Panc1 (cell line): Measurements from ENCODE around the gene KRT82. TPM values are rescaled to one million over a fixed set of nuclear protein-coding genes. Genes with fewer than 3 reads are reported as not detected.

Experiments
- ATAC-seq: fragments of 200-7000 bp; cut with Tn5 transposase; 2 replicates; pipeline ENCODE4 v1.9.1; 2020; ENCODE audit warnings: mild to moderate bottlenecking, moderate library complexity
- BruUV-seq: library from RNA; stranded (reverse); fragments of 400-500 nt; replicated peaks from 2 replicates; lab custom pipeline; 2021; lab: Mats Ljungman, UMichigan
- CTCF ChIA-PET: fragments of 300-600 bp; sonication (Branson Sonifier 250); formaldehyde crosslinking; loops from one replicate; lab custom pipeline; 2022; ENCODE audit warnings: antibody characterized with exemption; lab: Charles Lee
- POLR2A ChIA-PET: fragments of 300-600 bp; sonication (Branson Sonifier 250); formaldehyde crosslinking; loops from one replicate; lab custom pipeline; 2022; ENCODE audit warnings: antibody characterized with exemption; lab: Charles Lee
- DNase-seq: peaks from one replicate; pipeline ENCODE4 v3.0.0-alpha.2; 2010; ENCODE audit warnings: low read depth, low spot score
- H3K27ac ChIP-seq: 2 replicates; pipeline ENCODE4 v1.5.1; 2011; ENCODE audit warnings: mild to moderate bottlenecking, low read length, inconsistent platforms
- H3K27me3 ChIP-seq: fragments of 200-500 bp; sonication (Bioruptor generic); 2 replicates; pipeline ENCODE4 v1.6.0; 2014; ENCODE audit warnings: low read length, inconsistent platforms; ENCODE audit not compliant: control insufficient read depth, insufficient read depth
- H3K36me3 ChIP-seq: fragments of 200-500 bp; sonication (Bioruptor generic); 2 replicates; pipeline ENCODE4 v1.5.1; 2014; ENCODE audit warnings: inconsistent platforms, mild to moderate bottlenecking, low read length, moderate library complexity; ENCODE audit not compliant: control insufficient read depth, insufficient read depth
- H3K4me1 ChIP-seq: 2 replicates; pipeline ENCODE4 v1.5.1; 2011; ENCODE audit warnings: inconsistent platforms, mild to moderate bottlenecking, low read length, moderate library complexity; ENCODE audit not compliant: control insufficient read depth, insufficient read depth
- H3K4me3 ChIP-seq, 2 experiments: 2 replicates each; pipeline ENCODE4 v1.5.1; 2011 to 2012; ENCODE audit warnings: low read depth in 2 of 2, low read length in 2 of 2, mild to moderate bottlenecking in 2 of 2, inconsistent platforms in 1 of 2, moderate library complexity in 1 of 2
- H3K9me3 ChIP-seq: fragments of 200-500 bp; sonication (Bioruptor generic); 2 replicates; pipeline ENCODE4 v1.5.1; 2014; ENCODE audit warnings: low read depth, mild to moderate bottlenecking, inconsistent platforms, low read length, moderate library complexity; ENCODE audit not compliant: control insufficient read depth, insufficient read depth
- POLR2AphosphoS5 ChIP-seq: IDR thresholded peaks from 2 replicates; pipeline ENCODE4 v1.6.1; 2012; ENCODE audit warnings: mild to moderate bottlenecking, low read depth, low read length, moderate library complexity
- SIN3A ChIP-seq: IDR thresholded peaks from 2 replicates; pipeline ENCODE4 v1.6.1; 2012; ENCODE audit warnings: low read depth, mild to moderate bottlenecking, low read length, moderate library complexity, borderline replicate concordance; ENCODE audit not compliant: insufficient read depth
- TCF7L2 ChIP-seq: IDR thresholded peaks from 2 replicates; pipeline ENCODE4 v1.6.1; 2011; ENCODE audit warnings: mild to moderate bottlenecking, low read depth, low read length, inconsistent platforms
- in situ Hi-C: cut with HindIII; loops from 2 replicates; pipeline ENCODE4 v1.10.0; 2016; ENCODE audit warnings: low sequenced_read_pairs, low pct_unique_long_range_greater_than_20kb
- intact Hi-C: fragments of 100-400 bp; cut with micrococcal nuclease; formaldehyde crosslinking; loops from one replicate; pipeline ENCODE4 v1.10.0; 2022; ENCODE audit not compliant: unreplicated experiment
- total RNA-seq: library from RNA; stranded (reverse); gene quantifications from one replicate; pipeline ENCODE4 v1.2.1, GENCODE V29; 2021; ENCODE audit not compliant: unreplicated experiment
- TF ChIP-seq, protein P1 (sequence below): fragments of 450-650 bp; IDR thresholded peaks from 2 replicates; pipeline ENCODE4 v1.5.1; 2017; ENCODE audit warnings: mild to moderate bottlenecking
- TF ChIP-seq, protein P2 (sequence below), 2 experiments: IDR thresholded peaks; 2 replicates each; pipeline ENCODE4 v1.6.1; 2011 to 2012; ENCODE audit warnings: low read depth in 2 of 2, control low read depth in 1 of 2, low read length in 1 of 2, mild to moderate bottlenecking in 1 of 2, moderate library complexity in 1 of 2; ENCODE audit not compliant: insufficient read depth in 1 of 2

KRT82 gene
- total RNA-seq, 1 experiment from 2014 or later: not detected

DNA sequence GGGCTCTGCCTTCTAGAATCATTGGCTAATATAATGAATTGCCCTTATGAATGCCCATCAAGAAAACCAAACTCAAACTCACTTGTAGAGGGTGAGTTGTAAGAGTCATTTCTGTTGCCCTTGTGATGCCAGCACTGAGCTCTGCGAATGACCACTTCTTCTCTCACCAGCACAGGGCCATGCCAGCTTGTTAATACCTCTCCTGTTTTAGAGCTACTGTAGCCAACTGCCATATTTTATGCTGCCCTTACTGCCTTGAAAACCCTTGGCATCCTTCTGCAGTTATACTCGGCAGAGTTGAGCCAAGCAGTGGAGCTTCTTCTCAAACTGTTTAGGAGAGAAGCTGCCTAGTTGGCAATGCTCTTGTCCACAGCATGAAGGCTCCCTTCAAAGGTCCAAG lies 19.9 kb upstream of the KRT82 start:
- ChIA-PET POLR2A (no interaction called here), CTCF (no interaction called here)
- ATAC-seq: no peak
- no peaks in the 10 kb centered on the region for H3K36me3 ChIP-seq
- intact Hi-C loops: no loop called here
- H3K27me3 ChIP-seq: peaks cover 13% of the 10 kb centered on the region
- no peak for DNase-seq
- BruUV-seq: no TSS peak
- H3K9me3 ChIP-seq: no peaks in the 10 kb centered on the region
- H3K27ac ChIP-seq: no peak overlapping the region
- no peak overlapping the region for H3K4me3 ChIP-seq
- in situ Hi-C loops: no loop called here
- no peaks in the 10 kb centered on the region for H3K4me1 ChIP-seq
- TF ChIP-seq SIN3A: no peak

DNA sequence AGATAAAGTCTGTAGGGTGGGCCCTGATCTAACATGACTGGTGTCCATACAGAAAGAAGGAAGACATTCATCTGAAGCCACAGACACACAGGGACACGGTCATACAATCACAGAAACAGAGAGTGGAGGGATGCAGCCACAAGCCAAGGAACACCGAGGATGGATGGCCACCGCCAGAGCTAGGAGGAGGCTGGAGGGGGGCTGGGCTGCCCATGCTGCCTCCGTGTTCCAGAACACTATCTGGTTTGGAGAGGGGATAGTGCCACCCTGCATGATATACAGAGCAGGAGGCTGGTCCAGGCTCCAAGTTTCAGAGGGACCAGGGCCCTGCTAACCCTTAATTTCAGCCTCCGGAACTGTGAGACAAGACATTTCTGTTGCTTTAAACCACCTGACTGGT lies 19.3 kb upstream of the KRT82 start:
- Histone ChIP-seq H3K27ac (no peak overlapping the region), H3K9me3 (no peaks in the 10 kb centered on the region), H3K4me3 (no peak overlapping the region), H3K4me1 (no peaks in the 10 kb centered on the region), H3K36me3 (no peaks in the 10 kb centered on the region), H3K27me3 (peaks cover 8% of the 10 kb centered on the region)
- ATAC-seq (no peak), DNase-seq (no peak)
- intact Hi-C loops: no loop called here
- ChIA-PET POLR2A (no interaction called here), CTCF (no interaction called here)
- TF ChIP-seq TCF7L2 (no peak), POLR2AphosphoS5 (no peak), SIN3A (no peak)
- TF ChIP-seq, protein P1, sequence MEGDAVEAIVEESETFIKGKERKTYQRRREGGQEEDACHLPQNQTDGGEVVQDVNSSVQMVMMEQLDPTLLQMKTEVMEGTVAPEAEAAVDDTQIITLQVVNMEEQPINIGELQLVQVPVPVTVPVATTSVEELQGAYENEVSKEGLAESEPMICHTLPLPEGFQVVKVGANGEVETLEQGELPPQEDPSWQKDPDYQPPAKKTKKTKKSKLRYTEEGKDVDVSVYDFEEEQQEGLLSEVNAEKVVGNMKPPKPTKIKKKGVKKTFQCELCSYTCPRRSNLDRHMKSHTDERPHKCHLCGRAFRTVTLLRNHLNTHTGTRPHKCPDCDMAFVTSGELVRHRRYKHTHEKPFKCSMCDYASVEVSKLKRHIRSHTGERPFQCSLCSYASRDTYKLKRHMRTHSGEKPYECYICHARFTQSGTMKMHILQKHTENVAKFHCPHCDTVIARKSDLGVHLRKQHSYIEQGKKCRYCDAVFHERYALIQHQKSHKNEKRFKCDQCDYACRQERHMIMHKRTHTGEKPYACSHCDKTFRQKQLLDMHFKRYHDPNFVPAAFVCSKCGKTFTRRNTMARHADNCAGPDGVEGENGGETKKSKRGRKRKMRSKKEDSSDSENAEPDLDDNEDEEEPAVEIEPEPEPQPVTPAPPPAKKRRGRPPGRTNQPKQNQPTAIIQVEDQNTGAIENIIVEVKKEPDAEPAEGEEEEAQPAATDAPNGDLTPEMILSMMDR: no peak
- TF ChIP-seq, protein P2, sequence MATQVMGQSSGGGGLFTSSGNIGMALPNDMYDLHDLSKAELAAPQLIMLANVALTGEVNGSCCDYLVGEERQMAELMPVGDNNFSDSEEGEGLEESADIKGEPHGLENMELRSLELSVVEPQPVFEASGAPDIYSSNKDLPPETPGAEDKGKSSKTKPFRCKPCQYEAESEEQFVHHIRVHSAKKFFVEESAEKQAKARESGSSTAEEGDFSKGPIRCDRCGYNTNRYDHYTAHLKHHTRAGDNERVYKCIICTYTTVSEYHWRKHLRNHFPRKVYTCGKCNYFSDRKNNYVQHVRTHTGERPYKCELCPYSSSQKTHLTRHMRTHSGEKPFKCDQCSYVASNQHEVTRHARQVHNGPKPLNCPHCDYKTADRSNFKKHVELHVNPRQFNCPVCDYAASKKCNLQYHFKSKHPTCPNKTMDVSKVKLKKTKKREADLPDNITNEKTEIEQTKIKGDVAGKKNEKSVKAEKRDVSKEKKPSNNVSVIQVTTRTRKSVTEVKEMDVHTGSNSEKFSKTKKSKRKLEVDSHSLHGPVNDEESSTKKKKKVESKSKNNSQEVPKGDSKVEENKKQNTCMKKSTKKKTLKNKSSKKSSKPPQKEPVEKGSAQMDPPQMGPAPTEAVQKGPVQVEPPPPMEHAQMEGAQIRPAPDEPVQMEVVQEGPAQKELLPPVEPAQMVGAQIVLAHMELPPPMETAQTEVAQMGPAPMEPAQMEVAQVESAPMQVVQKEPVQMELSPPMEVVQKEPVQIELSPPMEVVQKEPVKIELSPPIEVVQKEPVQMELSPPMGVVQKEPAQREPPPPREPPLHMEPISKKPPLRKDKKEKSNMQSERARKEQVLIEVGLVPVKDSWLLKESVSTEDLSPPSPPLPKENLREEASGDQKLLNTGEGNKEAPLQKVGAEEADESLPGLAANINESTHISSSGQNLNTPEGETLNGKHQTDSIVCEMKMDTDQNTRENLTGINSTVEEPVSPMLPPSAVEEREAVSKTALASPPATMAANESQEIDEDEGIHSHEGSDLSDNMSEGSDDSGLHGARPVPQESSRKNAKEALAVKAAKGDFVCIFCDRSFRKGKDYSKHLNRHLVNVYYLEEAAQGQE (IDR thresholded peaks at IDR 0.05; ENCODE audit: insufficient read depth in 1 of 2, low read depth in 2 of 2, low read length in 1 of 2): no peak
- in situ Hi-C loops: no loop called here
- no TSS peak for BruUV-seq

DNA sequence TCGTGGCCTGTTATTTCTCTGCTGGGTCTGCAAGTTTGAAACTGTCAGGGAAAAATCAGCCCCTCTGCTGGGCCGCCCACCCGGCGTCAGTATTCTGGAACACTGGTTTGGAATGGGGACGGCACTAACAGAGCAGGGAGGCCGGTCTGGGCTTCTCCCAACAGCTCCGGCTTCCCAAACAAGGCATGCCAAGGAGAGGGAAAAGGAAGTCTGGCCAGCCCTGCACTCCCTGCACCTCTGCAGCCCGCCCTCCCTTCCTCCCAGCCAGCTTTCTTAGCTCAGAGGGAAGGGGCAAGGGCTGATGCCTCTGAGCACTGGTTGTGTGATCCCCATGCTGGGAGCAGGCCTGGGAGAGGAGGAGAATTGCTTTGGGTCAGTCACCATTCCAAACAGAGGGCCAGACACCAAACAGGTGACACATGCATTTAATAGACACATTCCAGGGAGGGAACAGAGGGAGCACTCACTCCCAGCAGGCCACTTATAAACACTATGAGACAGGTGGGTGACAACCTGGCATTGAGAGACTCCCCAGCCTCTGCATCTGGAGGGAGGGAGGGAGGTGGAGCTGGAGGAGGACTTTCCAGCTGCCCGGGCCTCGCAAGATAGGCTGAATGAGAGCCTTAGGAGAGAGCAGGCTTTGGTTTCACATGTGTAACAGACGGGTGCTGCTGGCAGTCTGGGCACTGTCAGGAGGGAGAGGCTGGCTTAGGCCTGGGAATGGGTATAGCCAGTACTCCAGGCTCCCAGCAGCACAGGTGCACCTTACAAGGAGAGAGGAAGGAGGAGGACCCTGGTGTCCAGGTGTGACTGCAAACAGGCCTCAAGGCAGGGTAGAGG lies 17.7 kb upstream of the KRT82 start:
- DNase-seq (no peak), ATAC-seq (0 out of 2 replicates have a peak, but pooled peaks have one; percentile 31)
- no peaks in the 10 kb centered on the region for H3K27me3 ChIP-seq
- H3K36me3 ChIP-seq: no peaks in the 10 kb centered on the region
- no peaks in the 10 kb centered on the region for H3K9me3 ChIP-seq
- in situ Hi-C loops (no loop called here), intact Hi-C loops (no loop called here)
- CTCF ChIA-PET: interaction anchor here (0.6 kb wide), 1 partner anchor 16 kb away, joined by 4 read pairs; no protein-coding TSS in a partner anchor
- H3K27ac ChIP-seq: no peak overlapping the region
- no peaks in the 10 kb centered on the region for H3K4me1 ChIP-seq
- H3K4me3 ChIP-seq: no peak overlapping the region
- BruUV-seq: no TSS peak
- TF ChIP-seq, protein P2 (IDR thresholded peaks at IDR 0.05; ENCODE audit: insufficient read depth in 1 of 2, low read depth in 2 of 2, low read length in 1 of 2): no peak
- TF ChIP-seq TCF7L2 (no peak), POLR2AphosphoS5 (no peak), SIN3A (no peak)
- TF ChIP-seq, protein P1: no peak
- POLR2A ChIA-PET: no interaction called here
